Activated T-cell treated with anti-CD3 and anti-CD28 coated beads for 4 hours (primary cell): Measurements from ENCODE around the gene AUTS2.

Experiments used
- DNase-seq: peaks from one replicate; pipeline ENCODE4 v3.0.0-alpha.2; 2020

Gene AUTS2

DNA sequence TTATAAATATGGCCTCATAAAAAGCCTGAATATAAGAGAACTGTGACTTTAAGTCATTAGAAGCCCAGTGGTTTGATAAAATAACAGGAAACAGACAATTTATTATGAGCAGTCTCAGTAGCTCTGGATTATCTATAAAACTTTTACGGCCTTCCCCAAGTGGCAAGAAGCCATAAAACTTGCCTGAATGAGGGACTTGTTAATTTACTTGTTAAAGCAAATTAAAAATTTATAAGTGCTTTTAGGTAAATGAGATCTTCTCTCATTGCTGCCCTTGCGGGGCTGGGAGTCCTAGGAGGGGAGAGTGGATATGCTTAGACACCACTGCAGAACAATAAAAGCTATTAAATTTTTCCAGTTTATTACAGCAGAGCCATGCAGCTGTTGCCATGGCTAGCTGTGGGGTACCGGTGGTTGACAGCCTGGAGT is 499.9 kb downstream of the AUTS2 start:
- DNase-seq, result no peak

DNA sequence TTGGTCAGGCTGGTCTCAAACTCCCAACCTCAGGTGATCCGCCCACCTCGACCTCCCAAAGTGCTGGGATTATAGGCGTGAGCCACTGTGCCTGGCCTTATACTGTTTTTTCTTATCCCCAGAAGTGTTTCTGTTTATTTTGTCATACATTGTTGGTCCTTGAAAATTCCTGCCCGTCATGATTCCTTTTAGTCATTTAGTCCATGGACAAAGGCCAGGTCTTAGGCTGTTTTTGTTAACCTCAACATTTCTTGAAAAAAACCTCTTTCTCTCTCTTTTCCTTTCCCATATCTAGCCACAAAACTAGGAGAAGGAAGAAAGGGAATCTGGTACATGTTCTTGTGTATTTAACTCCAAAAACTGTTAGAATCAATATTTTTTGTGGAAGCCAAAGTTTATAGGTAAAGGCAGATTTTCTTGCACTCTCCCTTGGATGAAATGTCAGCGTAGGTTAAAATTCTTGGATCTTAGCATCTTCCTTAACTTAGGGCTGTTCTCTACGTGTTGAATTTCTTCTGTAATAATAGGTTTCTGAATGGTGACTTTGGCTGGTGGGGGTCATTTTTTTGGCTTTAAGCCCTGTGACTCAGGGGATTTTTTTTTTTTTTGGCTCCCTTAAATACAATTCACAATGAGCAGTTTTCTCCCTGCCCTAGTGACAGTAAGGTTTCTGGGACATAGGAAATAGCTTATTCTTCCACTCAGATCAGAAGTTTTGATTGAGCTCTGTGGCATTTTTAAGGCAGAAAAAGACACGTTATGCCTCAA is 500.8 kb downstream of the AUTS2 start:
- DNase-seq, result no peak

DNA sequence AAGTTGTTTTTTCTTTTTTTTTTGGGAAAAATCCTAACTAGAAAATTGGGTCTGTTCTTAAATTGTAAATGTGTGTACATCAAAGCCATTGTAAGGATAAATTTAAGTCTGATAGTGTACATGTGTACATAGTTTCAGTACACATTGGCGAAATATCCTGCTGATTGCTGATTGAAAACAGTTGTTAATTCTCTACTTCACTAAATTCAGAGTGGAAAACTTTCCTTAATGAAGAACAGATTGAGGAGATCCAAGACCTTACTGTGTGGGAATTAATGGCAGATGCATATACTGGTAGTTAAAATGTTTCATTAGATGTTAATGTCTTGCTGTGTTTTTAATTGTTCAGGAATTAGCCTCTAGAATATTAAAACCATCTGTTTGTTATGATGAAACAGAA is 506.0 kb downstream of the AUTS2 start:
- no peak for DNase-seq

DNA sequence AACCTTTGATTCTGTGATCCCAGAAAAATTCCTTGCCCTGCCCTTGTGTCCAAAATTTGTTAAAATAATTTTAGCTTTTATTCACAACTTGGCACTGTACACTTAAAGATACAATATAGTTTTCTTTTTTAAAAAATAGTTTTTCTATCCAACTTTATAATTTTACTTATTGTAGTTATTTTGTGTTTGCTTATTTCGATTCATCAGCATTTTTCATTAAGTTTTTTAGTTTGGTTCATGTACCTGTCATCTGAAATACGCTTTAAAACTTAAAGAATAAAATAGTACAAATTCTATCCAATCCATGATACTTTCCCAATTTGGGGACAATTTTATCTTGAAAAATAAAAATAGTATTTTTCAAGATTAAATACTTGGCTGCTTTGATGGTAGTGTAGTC is 514.8 kb downstream of the AUTS2 start:
- DNase-seq, result no peak

DNA sequence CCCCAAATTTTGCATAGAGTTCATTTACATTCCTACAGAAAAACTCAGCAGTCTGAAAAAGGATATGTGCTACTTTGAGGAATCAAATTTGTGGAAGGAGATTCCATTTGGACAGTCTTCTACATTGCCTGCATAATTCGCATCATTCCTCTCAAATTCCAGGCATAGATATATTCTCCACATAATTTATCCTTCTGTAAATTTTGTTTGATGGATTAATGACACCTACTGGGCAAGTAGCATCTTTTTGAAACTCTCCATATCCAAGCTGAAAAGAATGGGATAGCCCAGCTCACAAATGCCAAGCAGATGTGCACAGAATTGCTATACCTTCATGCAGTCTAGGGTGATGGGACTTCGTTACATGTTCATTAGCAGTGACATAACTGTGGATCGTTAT is 515.3 kb downstream of the AUTS2 start:
- no peak for DNase-seq

- no peak for DNase-seq
These were observed 516.5 kb downstream of the AUTS2 start for GRCh38 chr7:70114806-70115205.

GRCh38 chr7:70116244-70116643 is 518.0 kb downstream of the AUTS2 start:
- DNase-seq, result no peak

GRCh38 chr7:70116867-70117266 is 518.6 kb downstream of the AUTS2 start:
- no peak for DNase-seq

DNA sequence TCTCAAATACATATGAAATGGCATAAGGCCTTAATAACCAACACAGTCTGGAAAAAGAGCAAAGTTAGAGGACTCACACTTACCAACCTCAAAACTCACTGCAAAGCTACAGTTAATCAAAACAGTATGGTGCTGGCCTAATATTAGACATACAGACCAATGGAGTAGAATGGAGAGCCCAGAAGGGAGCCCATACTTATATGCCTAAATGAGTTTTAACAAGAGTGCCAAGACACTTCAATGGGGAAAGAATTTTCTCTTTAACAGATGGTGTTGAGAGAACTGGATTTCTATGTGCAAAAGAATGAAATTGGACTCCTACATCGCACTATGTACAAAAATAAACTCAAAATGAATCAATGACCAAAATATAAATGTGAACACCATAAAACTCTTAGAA is 522.6 kb downstream of the AUTS2 start:
- no peak for DNase-seq

DNA sequence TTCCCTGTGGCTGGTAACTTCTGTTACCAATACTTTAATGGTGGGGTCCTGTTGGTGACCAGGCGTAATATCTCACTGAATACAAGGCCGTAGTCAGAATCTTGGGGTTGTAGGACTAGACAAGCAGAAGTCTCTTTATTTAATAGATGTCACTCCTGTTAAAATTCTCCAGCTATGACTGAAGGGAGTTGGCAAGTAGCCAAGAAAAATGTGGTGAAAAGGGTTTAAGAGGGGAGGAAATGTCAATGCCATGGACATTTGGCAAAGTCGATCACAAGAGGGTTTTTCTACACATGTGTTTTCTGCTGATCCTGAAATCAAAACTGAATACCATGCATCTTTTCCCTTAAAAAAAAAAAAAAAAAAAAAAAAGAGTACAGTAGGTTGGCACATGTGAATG is 533.5 kb downstream of the AUTS2 start:
- DNase-seq, result no peak

DNA sequence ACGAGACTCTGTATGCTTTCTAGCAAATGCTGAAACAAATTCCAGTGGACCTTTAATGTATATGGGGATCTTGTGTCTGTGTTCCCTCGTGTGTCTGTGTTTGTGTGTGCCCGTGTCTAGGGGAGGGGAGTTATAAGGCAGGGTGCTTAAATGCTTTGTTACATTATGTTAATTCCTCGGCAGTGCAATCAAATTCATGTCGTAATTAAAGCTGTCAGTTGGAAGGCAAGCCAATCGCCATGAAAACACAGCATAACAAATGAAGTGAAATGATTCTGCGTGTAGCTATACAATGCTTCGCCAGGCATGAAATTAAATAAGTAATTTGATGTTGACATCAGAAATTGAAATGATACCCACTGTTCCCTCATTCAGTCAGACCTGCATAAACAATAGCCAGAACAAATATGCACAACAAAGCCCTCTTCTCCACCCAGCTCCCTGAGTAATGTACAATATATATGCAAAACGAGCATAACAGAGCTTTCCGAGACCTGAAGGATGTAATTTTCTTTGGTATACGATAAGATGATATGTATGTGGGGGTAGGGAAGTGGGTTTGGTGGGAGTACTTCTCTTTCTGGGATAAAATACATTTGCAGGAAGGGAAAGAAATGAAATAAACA is 534.1 kb downstream of the AUTS2 start:
- no peak for DNase-seq

- no peak for DNase-seq
These were observed 534.8 kb downstream of the AUTS2 start for GRCh38 chr7:70132852-70133690.

DNA sequence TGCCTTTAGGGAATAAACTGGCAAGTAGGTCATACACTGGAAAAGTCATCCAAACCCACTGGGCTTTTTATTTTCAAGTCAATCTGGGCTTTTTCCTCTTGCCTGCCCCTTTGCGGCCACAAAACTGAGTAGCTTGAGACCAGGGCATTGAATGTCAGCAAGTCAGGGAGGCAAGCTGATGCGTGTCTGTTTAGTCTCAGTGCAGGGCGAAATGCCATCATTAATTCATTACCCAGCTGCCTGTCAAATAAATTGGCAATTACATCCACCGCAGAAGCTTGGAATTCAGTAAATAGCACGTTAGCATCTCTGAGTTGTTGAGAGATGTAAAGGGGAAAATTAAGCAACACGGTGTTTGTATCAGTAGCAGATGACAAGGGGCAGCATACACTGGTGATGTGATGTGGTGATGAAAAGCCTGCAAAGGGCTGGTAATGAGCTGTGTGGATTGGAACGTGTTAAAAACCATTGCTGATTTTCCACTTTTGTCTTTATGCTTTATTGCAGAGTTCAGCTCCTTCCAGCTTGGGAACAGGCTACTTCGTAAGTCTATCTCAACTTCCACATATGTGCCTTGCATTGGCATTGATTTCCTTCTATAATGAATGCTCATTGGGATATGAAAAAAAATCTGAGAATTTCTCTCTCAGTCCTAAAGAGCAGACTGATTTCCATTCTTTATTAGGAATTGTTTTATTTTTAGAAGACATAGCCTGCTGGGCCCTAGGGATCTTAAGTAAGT is 535.9 kb downstream of the AUTS2 start:
- DNase-seq, result no peak

DNA sequence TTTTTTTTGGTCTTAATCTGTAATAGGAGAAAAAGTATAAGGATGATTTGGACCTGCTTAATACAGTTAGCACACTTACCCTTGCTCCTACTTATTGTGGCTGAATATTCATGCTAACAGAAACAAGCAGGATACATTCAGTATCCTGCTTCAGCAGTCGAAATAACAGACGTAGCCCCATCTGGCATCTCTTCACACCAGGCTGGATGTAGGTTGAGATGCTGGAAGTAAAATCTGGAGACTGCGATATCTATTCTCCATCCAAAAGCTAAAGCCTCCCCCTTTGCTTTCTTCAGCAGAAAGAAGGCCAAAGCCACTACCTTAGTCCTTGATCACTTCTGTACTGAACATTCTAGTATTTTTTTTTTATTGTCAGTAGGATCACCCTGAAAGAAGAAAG is 537.4 kb downstream of the AUTS2 start:
- no peak for DNase-seq

DNA sequence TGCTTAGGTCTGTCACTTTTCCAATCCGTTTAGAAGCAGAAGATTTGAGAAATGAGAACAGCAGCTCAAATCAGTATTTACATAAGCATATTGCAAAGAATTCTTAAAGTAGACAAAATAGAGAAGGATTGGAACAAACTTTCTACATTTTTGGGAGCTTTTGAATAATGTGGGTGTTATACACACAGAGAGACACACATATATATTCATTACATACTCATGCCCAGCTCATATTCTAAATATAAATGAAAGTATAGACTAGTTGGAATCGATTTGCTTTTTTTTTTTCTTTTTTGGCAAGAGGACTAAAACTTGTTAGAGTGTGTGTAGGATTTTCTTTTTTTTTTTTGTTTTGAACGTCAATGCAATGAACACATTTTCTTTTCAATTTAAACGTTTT is 538.9 kb downstream of the AUTS2 start:
- DNase-seq, result no peak

- no peak for DNase-seq
These were observed 544.1 kb downstream of the AUTS2 start for GRCh38 chr7:70142247-70142932.

GRCh38 chr7:70143075-70144044 is 545.1 kb downstream of the AUTS2 start:
- no peak for DNase-seq

DNA sequence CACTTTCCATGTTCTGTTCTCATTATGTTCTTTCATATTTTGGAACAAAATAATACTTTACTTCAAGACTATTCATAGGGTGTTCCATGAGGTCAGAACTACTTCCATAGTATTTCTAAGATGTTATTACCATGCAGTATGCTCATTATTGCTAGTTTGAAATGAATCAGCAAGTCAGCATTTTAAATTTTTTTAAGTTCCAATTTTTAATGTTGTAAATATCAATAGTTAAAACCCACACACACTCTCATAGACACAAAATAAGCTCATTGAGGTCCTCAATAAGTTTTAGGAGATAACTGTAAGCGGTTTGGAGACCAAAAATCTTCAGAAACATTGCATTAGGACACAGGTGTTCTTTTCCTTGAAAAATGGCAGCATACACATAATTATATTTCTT is 550.7 kb downstream of the AUTS2 start:
- DNase-seq, result no peak

- no peak for DNase-seq
These were observed 554.0 kb downstream of the AUTS2 start for GRCh38 chr7:70152313-70152712.

DNA sequence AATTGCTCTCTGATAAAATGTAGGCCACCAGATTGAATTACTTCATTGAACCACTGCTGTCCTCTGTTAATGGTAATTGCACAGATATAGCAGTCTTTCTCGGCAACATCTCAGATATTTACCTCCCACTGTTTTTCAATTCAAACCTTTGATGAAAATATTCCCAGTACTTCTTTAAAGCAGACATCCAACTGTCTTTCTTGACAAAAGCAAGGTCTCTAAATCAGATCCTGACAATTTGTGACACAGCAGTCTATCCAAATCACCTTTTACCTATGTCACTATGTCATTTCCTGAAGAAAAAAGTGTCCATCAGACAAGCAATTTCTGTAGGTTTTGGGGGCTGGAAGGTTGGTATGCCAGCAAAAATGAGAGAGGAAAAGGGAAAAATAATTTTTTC is 555.7 kb downstream of the AUTS2 start:
- DNase-seq, result no peak

DNA sequence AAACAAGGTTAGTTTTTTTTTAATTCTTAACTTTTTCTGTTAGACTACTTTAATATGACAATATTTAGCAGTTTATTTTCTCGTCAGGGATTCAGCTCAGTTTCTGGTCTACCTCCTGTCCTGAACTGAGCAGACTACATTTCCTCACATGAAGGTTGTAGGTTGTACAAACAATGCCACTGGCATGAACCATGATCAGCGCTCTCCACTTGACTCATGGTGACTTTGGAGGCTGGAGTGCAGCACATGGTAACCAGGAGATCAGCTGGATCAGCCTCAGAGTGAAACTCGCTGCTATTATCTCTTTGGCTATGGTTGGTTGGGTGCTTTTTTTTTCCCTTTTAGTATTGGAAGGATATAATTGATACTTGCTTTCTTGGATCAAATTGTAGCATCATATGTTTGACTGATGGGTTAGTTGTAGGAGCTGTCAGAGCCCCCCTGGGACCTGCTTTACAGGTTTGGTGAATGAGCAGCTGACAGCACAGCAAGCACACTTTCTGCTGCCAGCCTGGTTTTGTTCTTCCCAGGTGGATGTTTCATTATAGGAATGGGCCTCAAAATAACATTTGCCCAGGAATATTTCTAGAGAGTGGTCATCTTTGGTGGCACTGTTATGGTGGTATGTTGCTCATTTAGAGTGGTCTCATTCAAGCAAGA is 556.4 kb downstream of the AUTS2 start:
- DNase-seq, result no peak
